Panc1 (cell line): Measurements from ENCODE around the gene TENM3.

Source experiments
- POLR2AphosphoS5 ChIP-seq: IDR thresholded peaks from 2 replicates; pipeline ENCODE4 v1.6.1; 2012; ENCODE audit warnings: mild to moderate bottlenecking, low read depth, low read length, moderate library complexity
- REST ChIP-seq, 2 experiments: IDR thresholded peaks; 2 replicates each; pipeline ENCODE4 v1.6.1; 2011 to 2012; ENCODE audit warnings: low read depth in 2 of 2, control low read depth in 1 of 2, low read length in 1 of 2, mild to moderate bottlenecking in 1 of 2, moderate library complexity in 1 of 2; ENCODE audit not compliant: insufficient read depth in 1 of 2
- TCF7L2 ChIP-seq: IDR thresholded peaks from 2 replicates; pipeline ENCODE4 v1.6.1; 2011; ENCODE audit warnings: mild to moderate bottlenecking, low read depth, low read length, inconsistent platforms
- TF ChIP-seq, protein P1 (sequence below): fragments of 450-650 bp; IDR thresholded peaks from 2 replicates; pipeline ENCODE4 v1.5.1; 2017; ENCODE audit warnings: mild to moderate bottlenecking

DNA sequence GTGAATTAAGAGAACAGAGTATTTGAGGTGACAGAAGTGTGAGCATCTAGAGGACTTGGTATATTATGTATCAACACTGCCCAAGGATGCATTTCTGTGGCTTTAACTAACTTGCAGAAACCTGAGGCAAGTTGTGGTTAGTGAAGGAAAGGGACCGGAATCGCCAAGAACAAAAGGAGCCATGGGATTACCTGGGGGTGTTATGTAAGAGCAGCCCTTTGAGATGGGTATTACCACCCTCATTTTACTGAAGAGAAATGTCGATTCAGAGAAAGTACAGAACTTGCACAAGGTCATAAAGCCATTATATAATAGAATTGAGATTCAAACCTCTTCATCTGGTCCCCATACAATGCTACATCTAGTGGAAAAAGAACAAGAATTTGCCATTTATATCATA is 14.3 kb downstream of the TENM3 start:
- TF ChIP-seq, protein P1, sequence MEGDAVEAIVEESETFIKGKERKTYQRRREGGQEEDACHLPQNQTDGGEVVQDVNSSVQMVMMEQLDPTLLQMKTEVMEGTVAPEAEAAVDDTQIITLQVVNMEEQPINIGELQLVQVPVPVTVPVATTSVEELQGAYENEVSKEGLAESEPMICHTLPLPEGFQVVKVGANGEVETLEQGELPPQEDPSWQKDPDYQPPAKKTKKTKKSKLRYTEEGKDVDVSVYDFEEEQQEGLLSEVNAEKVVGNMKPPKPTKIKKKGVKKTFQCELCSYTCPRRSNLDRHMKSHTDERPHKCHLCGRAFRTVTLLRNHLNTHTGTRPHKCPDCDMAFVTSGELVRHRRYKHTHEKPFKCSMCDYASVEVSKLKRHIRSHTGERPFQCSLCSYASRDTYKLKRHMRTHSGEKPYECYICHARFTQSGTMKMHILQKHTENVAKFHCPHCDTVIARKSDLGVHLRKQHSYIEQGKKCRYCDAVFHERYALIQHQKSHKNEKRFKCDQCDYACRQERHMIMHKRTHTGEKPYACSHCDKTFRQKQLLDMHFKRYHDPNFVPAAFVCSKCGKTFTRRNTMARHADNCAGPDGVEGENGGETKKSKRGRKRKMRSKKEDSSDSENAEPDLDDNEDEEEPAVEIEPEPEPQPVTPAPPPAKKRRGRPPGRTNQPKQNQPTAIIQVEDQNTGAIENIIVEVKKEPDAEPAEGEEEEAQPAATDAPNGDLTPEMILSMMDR, result no peak
- TF ChIP-seq POLR2AphosphoS5, result no peak
- no peak for TF ChIP-seq REST (IDR thresholded peaks at IDR 0.05; ENCODE audit: insufficient read depth in 1 of 2, low read depth in 2 of 2, low read length in 1 of 2)
- no peak for TF ChIP-seq TCF7L2
